Muscle layer of colon (tissue), 2 donors: ENCODE results near the gene F10.

Experiments used
- H3K27ac ChIP-seq: one replicate; pipeline ENCODE4 v1.7.0; 2013; ENCODE audit warnings: low read depth, mild to moderate bottlenecking, low read length, moderate library complexity
- H3K27me3 ChIP-seq, 2 donors: one replicate each; pipeline ENCODE4 v1.7.0; 2013; ENCODE audit warnings: low read length in 2 of 2, mild to moderate bottlenecking in 2 of 2; ENCODE audit not compliant: insufficient read depth in 2 of 2, control insufficient read depth in 1 of 2
- H3K36me3 ChIP-seq: one replicate; pipeline ENCODE4 v1.7.0; 2013; ENCODE audit warnings: mild to moderate bottlenecking, low read length; ENCODE audit not compliant: insufficient read depth
- H3K4me1 ChIP-seq: one replicate; pipeline ENCODE4 v1.7.0; 2013; ENCODE audit warnings: mild to moderate bottlenecking, low read length; ENCODE audit not compliant: insufficient read depth
- H3K4me3 ChIP-seq, 2 donors: one replicate each; pipeline ENCODE4 v1.7.0; 2013; ENCODE audit warnings: low read length in 2 of 2, low read depth in 1 of 2, mild to moderate bottlenecking in 1 of 2, moderate library complexity in 1 of 2
- H3K9ac ChIP-seq: one replicate; pipeline ENCODE4 v1.7.0; 2013; ENCODE audit warnings: low read length
- H3K9me3 ChIP-seq: one replicate; pipeline ENCODE4 v1.7.0; 2013; ENCODE audit warnings: mild to moderate bottlenecking, low read length
- donor health status: abdominal sarcoma.
- donor health status: Adenocarcinoma of cecum.

F10 gene

DNA sequence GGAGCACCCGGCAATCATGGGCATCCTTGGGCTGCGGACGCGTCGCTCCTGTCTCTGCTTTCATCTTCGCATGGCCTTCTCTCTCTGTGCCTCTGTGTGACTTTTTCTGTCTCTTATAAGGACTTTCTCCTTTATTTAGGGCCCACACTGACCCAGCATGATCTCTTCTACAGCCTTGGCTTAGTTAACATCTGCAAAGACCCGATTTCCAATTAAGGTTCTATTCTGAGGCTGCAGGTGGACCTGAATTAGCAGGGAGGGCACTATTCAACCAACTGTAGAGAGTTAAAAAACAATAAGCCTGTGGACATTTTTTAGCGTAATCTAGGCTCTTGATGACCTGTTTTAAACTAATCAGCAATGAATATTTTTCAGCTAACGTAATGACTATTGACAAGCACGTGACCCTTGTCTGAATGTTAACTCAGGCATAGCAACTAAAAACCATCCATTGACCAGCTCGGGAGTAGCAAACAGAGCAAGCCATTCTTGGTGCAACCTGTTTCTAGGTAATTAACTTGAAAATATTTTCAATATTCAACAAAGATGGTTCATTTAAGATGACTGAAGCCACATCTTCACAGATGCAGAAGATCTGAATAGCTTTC, 15.2 kb downstream of the F10 start:
- Histone ChIP-seq H3K27ac (no peak overlapping the region), H3K4me1 (no peaks in the 10 kb centered on the region), H3K9ac (no peak overlapping the region), H3K36me3 (no peaks in the 10 kb centered on the region), H3K9me3 (no peaks in the 10 kb centered on the region), H3K4me3 (no peak overlapping the region), H3K27me3 (no peaks in the 10 kb centered on the region)

DNA sequence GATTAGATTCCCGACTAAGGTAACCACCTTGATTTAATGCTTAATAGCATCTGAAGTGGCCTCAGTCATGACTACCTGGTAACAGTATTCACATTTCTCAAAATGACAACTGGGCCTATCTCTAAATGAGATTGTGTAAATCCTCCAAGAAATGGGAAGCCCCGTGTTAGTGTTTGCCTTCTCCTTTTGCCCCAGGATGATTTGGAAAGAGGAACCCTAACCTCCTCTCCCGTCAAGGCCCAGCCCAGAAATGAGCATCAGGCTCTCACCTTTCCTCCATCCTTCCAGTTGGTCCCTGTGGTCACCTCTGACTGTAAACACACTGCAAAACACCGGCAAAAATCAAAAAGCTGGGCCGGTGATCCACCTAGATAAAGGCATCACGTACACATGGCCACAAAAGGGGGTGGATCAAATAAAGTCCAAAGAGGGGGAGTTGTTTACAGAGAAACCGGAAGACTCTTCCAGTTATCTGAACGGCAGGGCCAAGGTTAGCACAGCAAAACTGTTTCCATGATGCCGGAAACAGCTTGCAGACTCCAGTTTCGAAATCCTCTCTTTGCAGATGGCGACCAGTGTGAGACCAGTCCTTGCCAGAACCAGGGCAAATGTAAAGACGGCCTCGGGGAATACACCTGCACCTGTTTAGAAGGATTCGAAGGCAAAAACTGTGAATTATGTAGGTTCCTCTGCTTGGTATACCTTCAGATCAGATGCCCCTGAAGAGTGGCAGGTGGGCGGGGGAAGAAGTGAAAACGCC, 16.4 kb downstream of the F10 start:
- Histone ChIP-seq H3K9me3 (no peaks in the 10 kb centered on the region), H3K27me3 (no peaks in the 10 kb centered on the region), H3K4me1 (no peaks in the 10 kb centered on the region), H3K27ac (no peak overlapping the region), H3K9ac (no peak overlapping the region), H3K4me3 (no peak overlapping the region), H3K36me3 (no peaks in the 10 kb centered on the region)

GRCh38 chr13:113139577-113139976, 17.0 kb downstream of the F10 start:
- H3K4me1 ChIP-seq = no peaks in the 10 kb centered on the region
- H3K27me3 ChIP-seq = no peaks in the 10 kb centered on the region
- no peak overlapping the region for H3K4me3 ChIP-seq
- H3K27ac ChIP-seq = no peak overlapping the region
- H3K9me3 ChIP-seq = no peaks in the 10 kb centered on the region
- H3K36me3 ChIP-seq = no peaks in the 10 kb centered on the region
- no peak overlapping the region for H3K9ac ChIP-seq

- Histone ChIP-seq H3K36me3 (no peaks in the 10 kb centered on the region), H3K27ac (no peak overlapping the region), H3K9me3 (no peaks in the 10 kb centered on the region), H3K9ac (no peak overlapping the region), H3K4me1 (no peaks in the 10 kb centered on the region), H3K27me3 (no peaks in the 10 kb centered on the region), H3K4me3 (no peak overlapping the region)
These were observed 18.3 kb downstream of the F10 start for GRCh38 chr13:113140677-113141600.

DNA sequence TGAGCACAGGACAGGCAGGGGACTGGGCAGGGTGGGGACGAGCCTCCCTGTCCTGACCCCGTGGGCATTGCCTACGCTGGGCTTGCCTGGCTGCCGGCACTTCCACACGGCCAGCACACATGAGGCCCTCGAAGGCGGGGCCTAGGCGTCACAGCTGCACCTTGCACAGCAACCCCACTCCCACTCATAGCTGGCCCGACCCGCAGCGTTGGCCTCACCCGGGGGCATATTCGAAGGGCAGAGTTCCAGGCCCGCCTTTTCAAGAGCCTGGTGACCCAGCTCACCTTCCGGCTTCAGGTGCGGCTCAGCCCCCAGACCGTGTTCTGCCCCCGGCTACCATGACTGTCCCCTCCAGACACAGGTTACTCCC, 19.0 kb downstream of the F10 start:
- Histone ChIP-seq H3K4me1 (no peaks in the 10 kb centered on the region), H3K9me3 (no peaks in the 10 kb centered on the region), H3K36me3 (no peaks in the 10 kb centered on the region), H3K9ac (no peak overlapping the region), H3K27me3 (no peaks in the 10 kb centered on the region), H3K27ac (no peak overlapping the region), H3K4me3 (no peak overlapping the region)

DNA sequence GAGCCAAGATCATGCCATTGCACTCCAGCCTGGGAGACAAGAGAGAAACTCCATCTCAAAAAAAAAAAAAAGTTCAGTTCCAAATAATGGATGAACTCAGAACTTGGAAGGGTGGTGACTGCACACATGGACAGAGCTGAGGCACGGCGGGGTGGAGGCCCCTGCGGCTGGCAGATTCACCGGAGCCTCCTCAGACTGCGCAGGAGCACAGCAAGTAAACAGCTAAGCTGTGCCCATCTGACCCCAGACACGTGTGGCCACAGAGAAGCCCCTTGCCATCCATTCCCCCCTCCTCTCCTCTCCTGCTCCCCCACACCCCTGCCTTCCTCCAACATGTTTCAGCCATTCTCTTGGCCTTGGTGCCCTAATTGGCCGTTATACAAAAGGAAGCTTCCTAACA, 20.3 kb downstream of the F10 start:
- Histone ChIP-seq H3K36me3 (no peaks in the 10 kb centered on the region), H3K27me3 (no peaks in the 10 kb centered on the region), H3K9me3 (no peaks in the 10 kb centered on the region), H3K4me1 (no peaks in the 10 kb centered on the region), H3K27ac (no peak overlapping the region), H3K4me3 (no peak overlapping the region), H3K9ac (no peak overlapping the region)

GRCh38 chr13:113143466-113144254, 21.1 kb downstream of the F10 start:
- no peaks in the 10 kb centered on the region for H3K4me1 ChIP-seq
- no peak overlapping the region for H3K27ac ChIP-seq
- no peaks in the 10 kb centered on the region for H3K27me3 ChIP-seq
- H3K36me3 ChIP-seq = no peaks in the 10 kb centered on the region
- H3K9me3 ChIP-seq = no peaks in the 10 kb centered on the region
- no peak overlapping the region for H3K9ac ChIP-seq
- no peak overlapping the region for H3K4me3 ChIP-seq

- H3K27ac ChIP-seq = no peak overlapping the region
- no peak overlapping the region for H3K4me3 ChIP-seq
- H3K9me3 ChIP-seq = no peaks in the 10 kb centered on the region
- no peaks in the 10 kb centered on the region for H3K4me1 ChIP-seq
- no peaks in the 10 kb centered on the region for H3K27me3 ChIP-seq
- no peaks in the 10 kb centered on the region for H3K36me3 ChIP-seq
- no peak overlapping the region for H3K9ac ChIP-seq
These were observed 21.6 kb downstream of the F10 start for GRCh38 chr13:113144255-113144629.

DNA sequence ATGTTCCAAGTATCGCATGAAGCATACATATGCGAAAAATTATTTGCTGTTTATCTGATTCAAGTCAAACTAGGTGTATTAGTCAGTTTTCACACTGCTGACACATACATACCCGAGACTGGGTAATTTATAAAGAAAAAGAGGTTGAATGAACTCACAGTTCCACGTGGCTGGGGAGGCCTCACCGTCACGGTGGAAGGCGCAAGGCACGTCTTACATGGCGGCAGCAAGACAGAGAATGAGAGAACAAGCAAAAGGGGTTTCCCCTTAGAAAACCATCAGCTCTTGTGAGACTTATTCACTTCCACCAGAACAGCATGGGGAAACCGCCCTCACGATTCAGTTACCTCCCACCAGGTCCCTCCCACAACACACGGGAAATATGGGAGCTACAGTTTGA, 22.9 kb downstream of the F10 start:
- Histone ChIP-seq H3K4me1 (no peaks in the 10 kb centered on the region), H3K27me3 (no peaks in the 10 kb centered on the region)

DNA sequence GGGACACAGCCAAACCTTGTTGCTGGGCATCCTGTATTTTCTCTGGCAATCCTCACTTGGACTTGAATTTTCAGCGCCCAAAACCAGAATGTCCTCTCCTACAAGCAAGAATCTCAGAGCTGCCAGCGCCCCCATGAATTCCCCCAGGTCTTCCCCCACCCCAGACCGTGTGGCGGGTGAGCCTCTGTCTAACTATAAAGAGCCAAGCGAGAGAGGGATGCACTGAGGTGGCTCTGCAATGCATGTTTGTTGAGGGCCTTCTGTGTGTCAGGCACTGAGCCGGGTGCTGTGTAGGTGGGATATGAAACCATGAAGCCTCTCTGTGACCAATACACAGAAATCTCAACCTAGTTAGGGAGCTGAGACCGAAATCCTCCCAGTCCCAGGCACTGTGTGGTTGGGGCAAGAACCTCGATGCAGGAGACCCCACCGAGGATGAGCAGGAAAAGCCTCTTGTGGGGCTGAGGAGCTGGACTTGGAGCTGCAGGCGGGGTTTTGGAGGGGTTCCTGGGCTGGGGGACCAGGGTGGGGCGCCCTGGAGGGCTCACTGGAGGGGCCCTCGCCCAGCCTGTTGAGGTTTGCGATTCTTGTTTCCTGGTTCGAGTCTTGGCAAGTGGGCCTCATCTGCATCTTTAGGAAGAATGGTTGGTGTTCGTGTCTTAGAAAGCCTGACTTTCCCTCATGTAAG, 23.5 kb downstream of the F10 start:
- no peaks in the 10 kb centered on the region for H3K9me3 ChIP-seq
- no peak overlapping the region for H3K27ac ChIP-seq
- no peak overlapping the region for H3K9ac ChIP-seq
- no peaks in the 10 kb centered on the region for H3K4me1 ChIP-seq
- H3K4me3 ChIP-seq = no peak overlapping the region
- no peaks in the 10 kb centered on the region for H3K27me3 ChIP-seq
- no peaks in the 10 kb centered on the region for H3K36me3 ChIP-seq

More for the DNA sequence above, 22.9 kb downstream of the F10 start:
- Histone ChIP-seq H3K36me3 (no peaks in the 10 kb centered on the region), H3K27ac (no peak overlapping the region), H3K9me3 (no peaks in the 10 kb centered on the region), H3K4me3 (no peak overlapping the region), H3K9ac (no peak overlapping the region)
